Thoracic aorta (tissue), 2 donors: ENCODE results near the gene SORBS2. TPM values are rescaled to one million over a fixed set of nuclear protein-coding genes. Genes with fewer than 3 reads are reported as not detected.

Experiments
- ATAC-seq: fragments of 150-250 bp; one replicate; pipeline ENCODE4 v1.8.0; 2017; ENCODE audit warnings: low read depth; ENCODE audit not compliant: insufficient number of reproducible peaks, low FRiP score
- DNase-seq: peaks from one replicate; pipeline ENCODE4 v3.0.0-alpha.2; 2020; ENCODE audit warnings: low spot score
- H3K27ac ChIP-seq, 2 donors: fragments of 200-600 bp; sonication (generic); 1 replicate in 1 of 2; 2 replicates in 1 of 2; pipeline ENCODE4 v1.5.1; 2016; ENCODE audit warnings: mild to moderate bottlenecking in 2 of 2, moderate library complexity in 2 of 2
- H3K27me3 ChIP-seq: fragments of 200-600 bp; sonication (generic); replicated peaks from 2 replicates; pipeline ENCODE4 v1.6.0; 2016; ENCODE audit warnings: mild to moderate bottlenecking; ENCODE audit not compliant: insufficient read depth
- H3K36me3 ChIP-seq: fragments of 200-600 bp; sonication (generic); one replicate; pipeline ENCODE4 v1.5.1; 2016
- H3K4me1 ChIP-seq, 2 donors: fragments of 200-600 bp; sonication (generic); 1 replicate in 1 of 2; 2 replicates in 1 of 2; pipeline versions ENCODE4 v1.5.1 to v1.6.0; 2016; ENCODE audit warnings: low read depth in 2 of 2, mild to moderate bottlenecking in 1 of 2; ENCODE audit not compliant: control insufficient read depth in 1 of 2
- H3K4me3 ChIP-seq: fragments of 200-600 bp; sonication (generic); 2 replicates; pipeline ENCODE4 v1.5.1; 2016; ENCODE audit warnings: mild to moderate bottlenecking
- H3K9me3 ChIP-seq: fragments of 200-600 bp; sonication (generic); 2 replicates; pipeline ENCODE4 v1.5.1; 2016
- total RNA-seq, 2 donors: library from RNA; depleted of rRNA; stranded (reverse); fragments of >200 nt; gene quantifications; one replicate each; pipeline versions ENCODE4 v1.1.0 to v1.2.3, GENCODE V29; 2016
- TF ChIP-seq, protein P1 (sequence below): fragments of 200-600 bp; sonication (generic); IDR thresholded peaks from one replicate; pipeline ENCODE4 v1.5.1; 2019; ENCODE audit warnings: antibody characterized with exemption

SORBS2 gene
- total RNA-seq, 2 donors from 2014 or later: 268 to 443 TPM

GRCh38 chr4:185794637-185795036, 17.4 kb downstream of the SORBS2 start:
- TF ChIP-seq, protein P1, sequence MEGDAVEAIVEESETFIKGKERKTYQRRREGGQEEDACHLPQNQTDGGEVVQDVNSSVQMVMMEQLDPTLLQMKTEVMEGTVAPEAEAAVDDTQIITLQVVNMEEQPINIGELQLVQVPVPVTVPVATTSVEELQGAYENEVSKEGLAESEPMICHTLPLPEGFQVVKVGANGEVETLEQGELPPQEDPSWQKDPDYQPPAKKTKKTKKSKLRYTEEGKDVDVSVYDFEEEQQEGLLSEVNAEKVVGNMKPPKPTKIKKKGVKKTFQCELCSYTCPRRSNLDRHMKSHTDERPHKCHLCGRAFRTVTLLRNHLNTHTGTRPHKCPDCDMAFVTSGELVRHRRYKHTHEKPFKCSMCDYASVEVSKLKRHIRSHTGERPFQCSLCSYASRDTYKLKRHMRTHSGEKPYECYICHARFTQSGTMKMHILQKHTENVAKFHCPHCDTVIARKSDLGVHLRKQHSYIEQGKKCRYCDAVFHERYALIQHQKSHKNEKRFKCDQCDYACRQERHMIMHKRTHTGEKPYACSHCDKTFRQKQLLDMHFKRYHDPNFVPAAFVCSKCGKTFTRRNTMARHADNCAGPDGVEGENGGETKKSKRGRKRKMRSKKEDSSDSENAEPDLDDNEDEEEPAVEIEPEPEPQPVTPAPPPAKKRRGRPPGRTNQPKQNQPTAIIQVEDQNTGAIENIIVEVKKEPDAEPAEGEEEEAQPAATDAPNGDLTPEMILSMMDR: no peak
- ATAC-seq: no peak
- no peak for DNase-seq
- no peaks in the 10 kb centered on the region for H3K27me3 ChIP-seq
- H3K36me3 ChIP-seq: no peaks in the 10 kb centered on the region
- H3K4me3 ChIP-seq: no peak overlapping the region
- no peaks in the 10 kb centered on the region for H3K9me3 ChIP-seq
- H3K27ac ChIP-seq: no peak overlapping the region
- H3K4me1 ChIP-seq: peaks cover 6 to 11% of the 10 kb centered on the region in 2 donors

GRCh38 chr4:185793716-185794115, 18.3 kb downstream of the SORBS2 start:
- DNase-seq (no peak), ATAC-seq (no peak)
- Histone ChIP-seq H3K36me3 (no peaks in the 10 kb centered on the region), H3K27ac (no peak overlapping the region), H3K27me3 (no peaks in the 10 kb centered on the region), H3K9me3 (no peaks in the 10 kb centered on the region), H3K4me1 (peaks cover 6 to 11% of the 10 kb centered on the region in 2 donors), H3K4me3 (peak overlapping the region; percentile 14)
- TF ChIP-seq, protein P1: no peak

DNA sequence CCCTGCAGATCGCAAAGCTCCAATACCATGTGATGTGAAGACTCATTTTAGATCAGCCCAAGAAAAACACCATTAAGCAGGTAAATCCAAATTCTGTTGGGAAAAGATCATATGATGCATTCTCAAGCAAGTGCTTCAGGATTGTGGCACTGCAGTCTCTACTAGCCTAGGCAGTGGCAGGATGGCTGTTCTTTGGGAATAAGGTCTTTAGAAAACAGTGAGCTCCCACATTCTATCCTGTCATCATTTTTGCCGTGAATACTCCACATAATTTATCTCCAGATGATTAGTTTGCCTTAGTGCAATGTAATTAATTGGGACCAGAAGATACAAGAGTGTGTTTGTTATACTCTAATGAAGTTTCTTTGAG, 18.9 kb downstream of the SORBS2 start:
- Histone ChIP-seq H3K36me3 (no peaks in the 10 kb centered on the region), H3K27ac (no peak overlapping the region), H3K9me3 (no peaks in the 10 kb centered on the region), H3K27me3 (no peaks in the 10 kb centered on the region), H3K4me3 (no peak overlapping the region), H3K4me1 (peaks cover 6 to 11% of the 10 kb centered on the region in 2 donors)
- DNase-seq (no peak), ATAC-seq (no peak)
- TF ChIP-seq, protein P1: no peak

GRCh38 chr4:185792384-185793115, 19.4 kb downstream of the SORBS2 start:
- TF ChIP-seq, protein P1: no peak
- no peaks in the 10 kb centered on the region for H3K9me3 ChIP-seq
- H3K36me3 ChIP-seq: no peaks in the 10 kb centered on the region
- no peak overlapping the region for H3K27ac ChIP-seq
- H3K4me3 ChIP-seq: peak overlapping the region; percentile 7
- DNase-seq: no peak
- H3K4me1 ChIP-seq: peaks cover 6 to 11% of the 10 kb centered on the region in 2 donors
- no peak for ATAC-seq
- H3K27me3 ChIP-seq: no peaks in the 10 kb centered on the region

- TF ChIP-seq, protein P1: no peak
- no peak overlapping the region for H3K27ac ChIP-seq
- no peaks in the 10 kb centered on the region for H3K9me3 ChIP-seq
- H3K27me3 ChIP-seq: no peaks in the 10 kb centered on the region
- no peaks in the 10 kb centered on the region for H3K36me3 ChIP-seq
- H3K4me1 ChIP-seq: peaks cover 5 to 10% of the 10 kb centered on the region in 2 donors
- ATAC-seq: no peak
- no peak for DNase-seq
- no peak overlapping the region for H3K4me3 ChIP-seq
Measured at GRCh38 chr4:185787926-185788679, 23.9 kb downstream of the SORBS2 start.
